HepG2 (cell line): ENCODE data around the gene ABCG5. TPM values are rescaled to one million over a fixed set of nuclear protein-coding genes. Genes with fewer than 3 reads are reported as not detected.
A peak's percentile ranks its signal among the peaks of the same experiment; 100 is the strongest.

Experiments
- ATAC-seq: fragments of 200-7000 bp; cut with Tn5 transposase; 3 replicates; pipeline ENCODE4 v1.9.1; 2020; ENCODE audit warnings: mild to moderate bottlenecking, moderate library complexity
- BruUV-seq: library from RNA; stranded (reverse); fragments of 400-500 nt; replicated peaks from 2 replicates; lab custom pipeline; 2021; lab: Mats Ljungman, UMichigan
- CTCF ChIA-PET: fragments of 300-600 bp; formaldehyde crosslinking; extraction: SDS; loops from one replicate; lab custom pipeline; 2021; ENCODE audit warnings: low total read pairs, inconsistent platforms, low intra/inter-chr PET ratio; lab: Yijun Ruan, JAX
- POLR2A ChIA-PET: fragments of 350-600 bp; sonication (Branson Sonifier 250); formaldehyde crosslinking; loops from one replicate; lab custom pipeline; 2020; ENCODE audit warnings: antibody characterized with exemption, inconsistent platforms; lab: Yijun Ruan, JAX
- DNase-seq: peaks from one replicate; pipeline ENCODE4 v3.0.0-alpha.2; 2015; ENCODE audit warnings: low spot score
- FAIRE-seq: peaks from 3 replicates; lab custom pipeline; 2011; peaks lifted over from hg19 to GRCh38; lab: Jason Lieb, UNC
- H2AFZ ChIP-seq: one replicate; pipeline ENCODE4 v1.6.1; 2011; ENCODE audit warnings: low read length, inconsistent platforms
- H3K27ac ChIP-seq: fragments of 300-600 bp; 3 replicates; pipeline ENCODE4 v1.8.0; 2011; ENCODE audit warnings: mixed run types, mild to moderate bottlenecking, mixed read lengths, low read length, inconsistent platforms; ENCODE audit not compliant: insufficient read depth; ENCODE audit errors: extremely low read length
- H3K27me3 ChIP-seq, 2 experiments: fragments of 200-600 bp in 1 of 2; 2 replicates in 1 of 2; 3 replicates in 1 of 2; pipeline versions ENCODE4 v1.6.0 to v1.8.0; 2011; ENCODE audit warnings: low read length in 2 of 2, mild to moderate bottlenecking in 2 of 2, moderate library complexity in 2 of 2, inconsistent platforms in 1 of 2; ENCODE audit not compliant: insufficient read depth in 2 of 2, control insufficient read depth in 1 of 2
- H3K36me3 ChIP-seq, 2 experiments: fragments of 200-600 bp in 1 of 2; replicated peaks in 1 of 2; 2 replicates in 1 of 2; 3 replicates in 1 of 2; pipeline versions ENCODE4 v1.5.1 to v1.8.0; 2011; ENCODE audit warnings: low read length in 2 of 2, inconsistent platforms in 1 of 2; ENCODE audit not compliant: insufficient read depth in 2 of 2, control insufficient read depth in 1 of 2
- H3K4me1 ChIP-seq: 2 replicates; pipeline ENCODE4 v1.5.1; 2012; ENCODE audit warnings: low read length, inconsistent platforms; ENCODE audit not compliant: insufficient read depth
- H3K4me2 ChIP-seq: 2 replicates; pipeline ENCODE4 v1.6.0; 2011; ENCODE audit warnings: low read depth, low read length, inconsistent platforms
- H3K4me3 ChIP-seq, 3 experiments: fragments of 200-600 bp in 1 of 3; sonication (generic), shearing (Covaris generic) in 1 of 3; replicated peaks in 1 of 3; 2 replicates each; pipeline ENCODE4 v1.5.1; 2011 to 2016; ENCODE audit warnings: low read length in 3 of 3, inconsistent platforms in 2 of 3, low read depth in 2 of 3, mild to moderate bottlenecking in 2 of 3, control low read depth in 1 of 3, mixed read lengths in 1 of 3; ENCODE audit not compliant: insufficient read depth in 1 of 3
- H3K79me2 ChIP-seq: one replicate; pipeline ENCODE4 v1.6.1; 2011; ENCODE audit warnings: low read length, inconsistent platforms; ENCODE audit not compliant: insufficient read depth
- H3K9ac ChIP-seq: 2 replicates; pipeline ENCODE4 v1.6.0; 2011; ENCODE audit warnings: mild to moderate bottlenecking, low read depth, low read length, inconsistent platforms; ENCODE audit not compliant: insufficient read depth
- H3K9me3 ChIP-seq: 2 replicates; pipeline ENCODE4 v1.5.1; 2012; ENCODE audit warnings: mild to moderate bottlenecking, low read length
- H4K20me1 ChIP-seq: 2 replicates; pipeline ENCODE4 v1.6.0; 2011; ENCODE audit warnings: inconsistent platforms, mild to moderate bottlenecking, low read length, moderate library complexity; ENCODE audit not compliant: insufficient read depth
- ARID4A ChIP-seq: sonication (generic); formaldehyde crosslinking; IDR thresholded peaks from 2 replicates; pipeline ENCODE4 v1.5.0; 2020; ENCODE audit warnings: mild to moderate bottlenecking, missing genetic modification reagents, borderline replicate concordance
- E2F2 ChIP-seq: sonication (generic); formaldehyde crosslinking; IDR thresholded peaks from 2 replicates; pipeline ENCODE4 v1.4.0; 2020; ENCODE audit warnings: missing genetic modification reagents, borderline replicate concordance
- JUNB ChIP-seq: sonication (generic); formaldehyde crosslinking; IDR thresholded peaks from 2 replicates; pipeline ENCODE4 v1.8.0; 2022; ENCODE audit warnings: missing genetic modification reagents, mild to moderate bottlenecking, borderline replicate concordance
- MAFF ChIP-seq: IDR thresholded peaks from 2 replicates; pipeline ENCODE4 v1.6.1; 2011; ENCODE audit warnings: low read depth, low read length, improper control_type of control experiment
- MAFK ChIP-seq, 2 experiments: IDR thresholded peaks in 1 of 2; conservative IDR thresholded peaks in 1 of 2; 2 replicates each; pipeline ENCODE4 v1.6.1; 2011; ENCODE audit warnings: improper control_type of control experiment in 2 of 2, low read length in 2 of 2
- MYPOP ChIP-seq: sonication (generic); formaldehyde crosslinking; IDR thresholded peaks from 2 replicates; pipeline ENCODE4 v1.8.1; 2023; ENCODE audit warnings: mild to moderate bottlenecking, moderate library complexity, missing genetic modification reagents
- TCF7L2 ChIP-seq: IDR thresholded peaks from 2 replicates; pipeline ENCODE4 v1.6.1; 2011; ENCODE audit warnings: mild to moderate bottlenecking, low read depth, low read length, moderate library complexity
- TRIM22 ChIP-seq: fragments of 450-650 bp; IDR thresholded peaks from 2 replicates; pipeline ENCODE4 v1.6.1; 2017
- ZNF430 ChIP-seq: sonication (generic); formaldehyde crosslinking; IDR thresholded peaks from 2 replicates; pipeline ENCODE4 v1.9.0; 2021; ENCODE audit warnings: mild to moderate bottlenecking, missing genetic modification reagents
- ZNF607 ChIP-seq: sonication (generic); formaldehyde crosslinking; IDR thresholded peaks from 2 replicates; pipeline ENCODE4 v1.5.1; 2020; ENCODE audit warnings: missing genetic modification reagents, mild to moderate bottlenecking, borderline replicate concordance
- ZNF7 ChIP-seq: IDR thresholded peaks from 2 replicates; pipeline ENCODE4 v1.6.1; 2016; ENCODE audit warnings: missing biosample characterization, missing genetic modification reagents
- WGBS: methylation state at CpG from one replicate; pipeline ENCODE4 v1.1.6; 2017; ENCODE audit warnings: low lambda C conversion rate; 5-methylcytosine and 5-hydroxymethylcytosine counted together
- in situ Hi-C: cut with HindIII; loops from 2 replicates; pipeline ENCODE4 v1.10.0; 2017; ENCODE audit warnings: low pct_unique_long_range_greater_than_20kb; ENCODE audit not compliant: extremely low pct_ligation_motif_present
- intact Hi-C: fragments of 100-400 bp; cut with micrococcal nuclease; formaldehyde crosslinking; loops from one replicate; pipeline ENCODE4 v1.10.0; 2022; ENCODE audit not compliant: unreplicated experiment
- polyA plus RNA-seq, 8 experiments: library from polyadenylated mRNA; depleted of rRNA in 3 of 8; stranded (reverse) in 7 of 8; unstranded in 1 of 8; fragments of >200 nt; fragmentation: Illumina TruSeq in 4 of 8; extraction: Trizol in 4 of 8; gene quantifications; 2 replicates each; pipeline versions ENCODE4 v1.2.1 to v1.2.3, GENCODE V29; 2011 to 2016; ENCODE audit warnings: low read depth in 4 of 8, missing spikeins in 1 of 8, mixed read lengths in 1 of 8; ENCODE audit not compliant: insufficient read depth in 1 of 8
- total RNA-seq, 5 experiments: library from RNA; depleted of rRNA; stranded (reverse); fragments of >200 nt; fragmentation: Illumina TruSeq; extraction: Trizol; gene quantifications; 2 replicates each; pipeline ENCODE4 v1.2.3, GENCODE V29; 2016; ENCODE audit warnings: low read depth in 1 of 5

ABCG5 gene
- total and polyA plus RNA-seq, 2 of the 13 experiments (the other 11 are each of a cell fraction or from before 2014, with no cell fraction given), result 15.1 to 39.0 TPM

- peaks cover 0 to 4% of the 10 kb centered on the region in 2 experiments; a peak in 2 of 5 replicates for H3K36me3 ChIP-seq
- in situ Hi-C loops, result no loop called here
- DNase-seq (no peak), FAIRE-seq (no peak), ATAC-seq (no peak)
- no peak overlapping the region for H2AFZ ChIP-seq
- WGBS, result 93% methylated on average over 2 of the region's 2 CpGs
- no peaks in the 10 kb centered on the region for H3K79me2 ChIP-seq
- CTCF ChIA-PET, result no interaction called here
- no peaks in the 10 kb centered on the region for H3K27me3 ChIP-seq
- H3K9ac ChIP-seq, result no peak overlapping the region
- no peaks in the 10 kb centered on the region for H4K20me1 ChIP-seq
- intact Hi-C loops, result no loop called here
- peaks cover 28% of the 10 kb centered on the region for H3K4me1 ChIP-seq
- no peak overlapping the region for H3K27ac ChIP-seq
- no peaks in the 10 kb centered on the region for H3K9me3 ChIP-seq
- H3K4me3 ChIP-seq, result no peak overlapping the region
- no peak overlapping the region for H3K4me2 ChIP-seq
- no TSS peak for BruUV-seq
- POLR2A ChIA-PET, result no interaction called here
- TF ChIP-seq ZNF430 (CRISPR knock-in tag), result no peak
- no peak for TF ChIP-seq JUNB (CRISPR knock-in tag)
- no peak for TF ChIP-seq ARID4A (CRISPR knock-in tag)
- TF ChIP-seq E2F2 (CRISPR knock-in tag), result no peak
- peak; percentile 95 for TF ChIP-seq MAFF
- peak; percentile 94 for TF ChIP-seq MAFK (conservative IDR thresholded peaks at IDR 0.05 in 1 of 2, IDR thresholded peaks at IDR 0.05 in 1 of 2; ENCODE audit: low read length in 2 of 2)
- no peak for TF ChIP-seq TRIM22
- no peak for TF ChIP-seq MYPOP (CRISPR knock-in tag)
- TF ChIP-seq ZNF7 (CRISPR knock-in tag), result no peak
- TF ChIP-seq ZNF607 (CRISPR knock-in tag), result no peak
- TF ChIP-seq TCF7L2, result no peak
These were observed 26.6 kb downstream of the ABCG5 start for GRCh38 chr2:43812006-43812405.
